Stimulated activated CD4-positive, alpha-beta T cell treated with anti-CD3 and anti-CD28 coated beads, TNF-alpha, amount 100 ng/mL, for 1 hour (primary cell): ENCODE results near the gene TMEM40.
"Not testable (repeated sequence)": the region's sequence is repeated elsewhere in the genome, so short reads cannot be mapped to it uniquely, and the experiment has no call there.

ENCODE experiments used
- DNase-seq, 3 donors: peaks; one replicate each; pipeline ENCODE4 v3.0.0-alpha.2; 2020; ENCODE audit warnings: low read depth in 3 of 3, low spot score in 1 of 3

Gene TMEM40

DNA sequence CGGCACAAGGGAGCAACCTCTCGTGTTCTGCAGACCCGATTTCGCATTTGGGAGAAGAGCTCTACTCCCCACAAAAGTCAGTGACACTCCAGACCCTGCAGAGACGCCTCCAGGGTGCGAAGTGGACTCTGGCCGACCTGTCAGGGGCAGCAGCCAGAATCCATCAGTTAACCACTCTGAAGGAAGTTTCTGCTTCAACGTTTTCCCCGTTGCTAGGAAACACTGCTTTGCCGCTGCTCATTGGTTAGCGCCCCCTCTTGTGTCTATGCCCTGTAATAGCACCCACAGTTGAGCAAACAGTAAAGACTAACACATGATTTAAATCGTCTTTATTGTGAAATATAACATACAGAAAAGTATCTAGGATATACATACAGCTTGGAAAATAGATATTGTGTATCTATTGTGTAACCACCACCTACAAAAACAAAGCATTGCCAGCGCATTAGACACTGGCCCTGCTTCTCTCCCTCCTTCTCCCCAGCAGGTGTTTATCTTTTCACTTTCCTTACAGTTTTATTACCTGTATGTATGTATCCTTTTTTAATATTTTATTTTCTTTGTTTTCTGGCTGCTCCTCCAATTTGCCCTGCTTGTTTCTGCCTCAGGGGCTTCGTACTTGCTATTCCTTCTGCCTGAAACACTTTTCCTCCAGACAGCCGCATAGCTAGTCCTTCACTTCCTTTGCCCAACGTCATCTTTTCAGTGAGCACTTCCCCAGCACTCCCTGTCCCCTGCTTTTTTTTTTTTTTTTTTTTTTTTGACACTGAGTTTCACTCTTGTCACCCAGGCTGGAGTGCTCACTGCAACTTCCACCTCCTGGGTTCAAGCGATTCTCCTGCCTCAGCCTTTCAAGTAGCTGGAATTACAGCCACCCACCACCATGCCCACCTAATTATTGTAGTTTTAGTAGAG lies 38.8 kb downstream of the TMEM40 start:
- peak; percentile 25 to 41 (median 38) for DNase-seq

DNA sequence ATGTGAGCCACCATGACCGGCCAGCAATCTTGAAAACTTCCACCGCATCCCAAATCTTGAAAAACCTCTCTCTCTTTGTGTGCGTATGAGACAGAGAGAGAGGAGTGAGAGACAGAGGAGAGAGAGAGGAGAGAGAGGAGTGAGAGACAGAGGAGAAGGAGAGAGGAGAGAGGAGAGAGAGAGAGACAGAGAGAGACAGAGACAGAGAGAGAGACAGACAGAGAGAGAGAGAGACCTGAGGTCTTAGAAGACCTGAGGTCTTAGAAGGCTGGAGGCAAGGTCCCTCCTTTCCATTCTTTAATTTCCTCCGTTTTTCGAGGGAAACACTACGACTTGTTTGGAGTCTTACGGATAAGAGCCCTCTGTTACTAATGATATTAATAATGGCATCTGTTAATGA lies 39.5 kb downstream of the TMEM40 start:
- DNase-seq, result no peak

DNA sequence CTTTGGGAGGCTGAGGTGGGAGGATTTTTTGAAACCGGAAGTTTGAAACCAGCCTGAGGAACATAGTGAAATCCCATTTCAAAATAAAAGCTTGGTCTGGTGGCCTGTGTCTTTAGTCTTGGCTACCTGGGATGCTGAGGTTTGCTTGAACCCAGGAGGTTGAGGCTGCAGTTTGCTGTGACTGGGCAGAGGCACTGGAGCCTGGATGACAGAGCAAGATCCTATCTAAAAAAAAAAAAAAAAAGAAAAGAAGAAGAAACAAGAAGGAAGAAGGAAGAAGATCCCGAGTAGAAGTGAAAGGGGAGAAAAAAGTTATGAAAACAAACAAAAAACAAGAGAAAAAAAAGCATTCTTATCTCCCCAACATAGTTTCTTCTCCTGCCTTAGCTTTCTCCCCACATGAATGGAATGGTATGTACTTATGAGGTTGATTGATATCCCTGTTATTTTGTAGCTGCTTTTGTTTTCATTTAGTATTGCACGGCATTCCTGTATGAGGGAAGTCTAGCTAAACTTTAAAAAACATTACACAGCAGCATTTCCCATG lies 42.4 kb downstream of the TMEM40 start:
- no peak for DNase-seq

DNA sequence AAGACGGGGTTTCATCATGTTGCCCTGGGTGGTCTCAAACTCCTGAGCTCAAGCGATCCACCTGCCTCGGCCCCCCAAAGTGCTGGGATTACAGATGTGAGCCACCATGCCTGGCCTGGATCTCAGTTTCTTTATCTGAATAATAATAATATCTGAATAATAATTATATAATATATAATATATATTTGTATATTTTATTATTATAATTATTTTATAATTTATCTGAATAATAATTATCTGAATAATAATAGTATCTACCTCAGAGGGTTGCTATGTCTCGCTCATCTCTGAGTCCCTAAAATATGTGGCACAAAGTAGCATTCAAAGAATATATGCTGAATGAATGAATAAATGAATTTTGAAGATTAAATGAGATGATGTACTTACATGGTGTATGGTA lies 44.8 kb downstream of the TMEM40 start:
- DNase-seq, result no peak

DNA sequence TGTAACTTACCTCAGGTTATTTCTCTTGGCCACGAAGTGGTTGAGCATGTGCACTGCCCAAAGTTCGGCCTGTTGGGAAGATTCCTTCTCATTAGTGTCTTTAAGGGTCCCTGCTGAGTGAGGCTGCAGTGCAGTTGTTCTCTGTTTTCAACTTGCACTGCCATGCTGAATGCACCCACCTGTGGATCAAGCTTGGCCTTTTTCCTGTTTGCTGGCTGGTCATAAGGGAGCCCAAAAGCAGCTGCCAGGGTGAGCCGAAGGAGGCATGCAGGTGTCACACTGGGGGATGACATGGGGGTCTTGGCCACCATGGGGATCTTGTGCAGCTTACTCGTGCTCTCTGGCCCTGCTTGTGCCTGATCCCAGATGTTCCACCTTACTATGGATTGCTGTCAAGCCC lies 49.0 kb downstream of the TMEM40 start:
- DNase-seq, result no peak

DNA sequence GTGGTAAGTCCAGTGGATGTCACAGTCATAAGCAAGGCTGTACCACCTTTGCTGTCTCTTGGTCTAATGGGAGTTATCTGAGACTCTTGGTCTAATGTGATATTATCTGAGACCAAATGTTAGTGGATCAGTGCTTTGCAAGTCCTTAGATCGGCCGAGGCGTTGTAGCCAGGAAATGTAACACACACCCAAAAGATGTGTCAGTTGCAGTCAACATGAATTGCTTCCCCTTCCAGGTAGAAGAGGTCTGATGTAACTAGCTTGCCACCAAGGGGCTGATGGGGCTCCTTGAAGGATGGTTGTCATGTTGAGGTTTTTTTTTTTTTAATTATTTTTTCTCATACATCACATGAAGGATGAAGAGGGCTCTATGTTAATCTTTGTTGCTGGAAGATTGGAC lies 49.7 kb downstream of the TMEM40 start:
- DNase-seq, result no peak

DNA sequence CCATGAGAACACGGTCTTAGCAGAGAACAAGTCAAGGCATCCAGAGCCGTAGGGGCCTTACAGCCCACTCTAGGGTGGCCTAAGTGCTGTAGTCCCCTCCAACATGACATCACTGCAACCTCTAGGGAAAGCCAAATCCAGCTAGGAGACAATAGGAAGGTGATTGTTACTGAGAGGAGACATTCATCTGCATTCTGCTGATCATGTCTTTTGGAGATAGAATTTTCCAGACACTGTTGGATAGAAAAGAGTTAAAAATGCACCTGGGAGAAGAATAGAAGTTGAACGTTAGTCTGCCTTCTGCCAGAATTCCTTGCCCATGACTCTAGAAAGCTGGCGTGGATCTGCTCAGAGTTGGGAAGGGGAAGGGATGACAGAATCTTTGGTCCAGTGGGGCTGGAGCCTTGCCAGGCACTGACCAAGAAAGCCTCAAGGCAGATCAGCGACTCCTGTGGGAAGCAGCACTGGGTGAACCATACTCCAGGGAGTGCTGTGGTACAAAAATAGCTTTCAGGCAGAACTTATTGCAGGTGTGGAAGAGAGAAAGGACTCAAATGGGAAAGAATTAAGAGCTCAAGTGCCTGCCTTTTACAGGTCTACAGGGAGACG lies 50.4 kb downstream of the TMEM40 start:
- DNase-seq, result no peak

DNA sequence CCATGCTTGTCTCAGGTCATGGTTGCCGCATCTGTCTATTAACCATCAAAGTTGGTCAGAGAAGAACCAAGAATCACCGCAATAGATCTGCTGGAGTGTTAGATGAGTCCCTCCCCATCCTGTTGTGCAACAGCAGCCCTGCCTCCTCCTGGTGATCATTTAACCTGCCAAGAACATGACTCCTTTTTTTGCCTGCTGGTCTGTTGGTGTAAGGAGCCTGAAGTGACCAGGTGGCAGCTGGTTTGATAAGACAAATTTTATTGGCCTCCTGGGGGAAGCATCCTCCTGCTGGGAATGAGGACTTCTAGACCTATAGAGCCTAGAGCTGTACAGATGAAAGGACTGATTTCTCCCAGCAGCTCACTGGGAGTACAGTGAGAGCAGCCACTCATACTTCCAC lies 51.6 kb downstream of the TMEM40 start:
- DNase-seq, result no peak

DNA sequence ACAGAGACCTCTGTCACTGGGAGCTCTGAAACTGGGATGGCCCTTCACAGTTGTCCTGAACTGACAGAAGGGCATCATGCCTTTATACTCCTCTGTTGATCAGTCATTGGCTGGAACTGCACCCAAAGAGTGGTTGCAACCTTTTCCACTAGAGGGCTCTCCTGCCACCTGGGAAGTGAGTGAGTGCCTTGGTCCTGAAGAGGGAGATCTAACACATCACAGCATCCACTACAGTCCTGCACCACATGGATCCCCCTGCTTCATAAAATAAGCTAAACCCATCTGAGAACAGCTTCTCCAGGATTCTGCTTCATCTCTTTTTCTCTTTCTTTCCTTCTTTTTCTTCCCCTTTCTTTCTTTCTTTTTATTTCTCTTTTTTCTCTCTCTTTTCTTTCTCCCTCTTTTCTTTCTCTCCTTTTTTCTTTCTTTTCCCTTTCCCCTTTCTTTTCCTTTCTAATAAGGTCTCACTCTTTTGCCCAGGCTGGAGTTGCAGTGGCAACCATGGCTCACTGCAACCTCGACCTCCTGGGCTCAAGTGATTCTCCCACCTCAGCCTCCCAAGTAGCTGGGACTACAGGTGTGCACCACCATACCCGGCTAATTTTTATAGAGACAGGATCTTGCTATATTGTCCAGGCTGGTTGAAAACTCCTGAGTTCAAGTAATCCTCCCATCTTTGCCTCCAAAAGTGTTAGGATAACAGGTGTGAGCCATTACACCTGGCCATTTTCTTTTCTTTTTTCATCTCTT lies 52.4 kb downstream of the TMEM40 start:
- peak; percentile 8 to 21 (median 16) for DNase-seq

DNA sequence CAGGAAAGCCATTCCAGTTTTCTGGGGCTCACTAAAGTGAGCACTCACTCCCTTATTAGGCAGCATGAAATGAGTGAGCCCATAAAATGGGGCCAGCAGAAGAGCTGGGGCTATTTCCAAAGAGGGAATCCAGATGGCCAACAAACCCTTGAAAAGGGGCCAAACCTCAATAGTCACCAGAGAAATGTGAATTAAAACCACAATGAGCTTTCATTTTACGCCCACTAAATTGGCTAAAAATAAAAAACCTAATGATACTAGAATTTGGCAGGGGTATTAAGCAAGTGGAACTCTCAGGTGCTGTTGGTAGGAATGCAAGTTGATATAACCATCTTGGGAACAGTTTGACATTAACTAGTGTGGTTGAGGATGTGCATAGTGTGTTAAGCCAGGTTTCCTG lies 53.1 kb downstream of the TMEM40 start:
- no peak for DNase-seq

DNA sequence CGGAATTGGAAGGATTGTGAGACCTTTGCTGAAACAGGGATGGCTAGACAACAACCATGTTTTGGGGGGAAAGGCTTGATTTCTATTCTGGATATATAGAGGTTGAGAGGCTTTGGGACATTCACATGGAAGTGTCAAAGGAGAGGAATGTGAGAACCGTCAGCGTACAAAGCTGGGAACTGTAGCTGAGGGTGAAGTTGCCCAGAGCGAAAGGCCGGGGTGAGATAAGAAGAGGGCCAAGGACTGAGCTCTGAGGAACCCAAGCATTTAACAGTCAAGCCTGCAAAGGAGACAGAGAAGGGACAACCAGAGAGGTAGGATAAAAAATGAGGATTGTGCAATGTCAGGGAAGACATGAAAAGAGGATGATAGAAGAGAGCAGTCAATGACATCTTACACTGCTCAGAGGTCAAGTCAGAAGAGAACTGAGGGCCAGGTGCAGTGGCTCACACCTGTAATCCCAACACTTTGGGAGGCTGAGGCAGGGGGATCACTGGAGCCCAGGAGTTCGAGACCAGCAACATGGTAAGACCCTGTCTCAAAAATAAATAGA lies 53.6 kb downstream of the TMEM40 start:
- DNase-seq, result no peak

DNA sequence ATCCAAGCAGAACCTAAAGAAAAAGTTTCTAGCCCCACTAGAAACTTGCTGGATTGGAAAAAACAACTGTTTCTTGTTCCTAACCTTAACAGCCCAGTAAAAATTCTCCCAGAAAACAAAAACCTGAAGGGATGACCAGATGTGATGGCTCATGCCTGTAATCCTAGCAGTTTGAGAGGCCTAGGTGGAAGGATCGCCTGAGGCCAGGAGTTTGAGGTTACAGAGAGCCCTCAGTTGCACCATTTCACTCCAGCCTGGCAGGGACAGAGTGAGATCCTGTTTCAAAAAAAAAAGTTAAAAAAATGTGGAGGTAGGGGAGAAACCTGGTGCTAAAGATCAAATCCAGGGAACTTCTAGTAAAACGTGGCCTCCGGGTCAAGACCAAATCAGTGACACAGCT lies 56.6 kb downstream of the TMEM40 start:
- DNase-seq, result no peak

DNA sequence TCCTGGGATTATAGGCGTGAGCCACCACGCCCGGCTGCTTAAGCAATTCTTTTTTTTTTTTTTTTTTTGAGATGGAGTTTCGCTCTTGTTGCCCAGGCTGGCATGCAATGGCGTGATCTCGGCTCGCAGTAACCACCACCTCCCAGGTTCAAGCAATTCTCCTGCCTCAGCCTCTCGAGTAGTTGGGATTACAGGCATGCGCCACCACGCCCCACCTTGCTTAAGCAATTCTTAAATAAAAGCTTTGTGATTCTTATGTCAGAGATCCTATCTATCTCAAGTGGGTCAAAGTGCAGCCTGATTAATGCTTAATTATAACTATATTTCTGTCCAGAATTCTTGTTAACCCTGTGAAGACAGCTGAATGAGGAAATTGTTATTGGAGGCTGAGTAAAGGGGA lies 57.5 kb downstream of the TMEM40 start:
- not testable (repeated sequence) for DNase-seq

DNA sequence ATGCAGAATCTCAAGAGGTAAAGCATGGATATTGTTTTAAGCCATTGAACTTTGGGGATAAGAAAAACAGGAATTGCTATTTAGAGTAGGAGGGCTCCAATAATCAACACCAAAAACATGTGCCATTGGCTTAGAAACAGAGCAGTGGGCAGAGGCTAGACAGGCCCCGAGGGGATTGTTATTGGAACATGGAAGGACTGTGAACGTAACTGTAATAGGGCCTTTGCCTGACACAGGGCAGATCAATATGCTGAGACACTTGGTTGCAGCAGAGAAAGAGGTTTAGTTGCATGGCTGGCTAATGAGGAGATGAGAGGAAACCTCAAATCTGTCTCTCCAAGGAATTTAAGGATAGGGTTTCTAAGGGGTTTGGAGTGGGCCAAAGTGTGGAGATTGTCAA lies 58.3 kb downstream of the TMEM40 start:
- no peak for DNase-seq

DNA sequence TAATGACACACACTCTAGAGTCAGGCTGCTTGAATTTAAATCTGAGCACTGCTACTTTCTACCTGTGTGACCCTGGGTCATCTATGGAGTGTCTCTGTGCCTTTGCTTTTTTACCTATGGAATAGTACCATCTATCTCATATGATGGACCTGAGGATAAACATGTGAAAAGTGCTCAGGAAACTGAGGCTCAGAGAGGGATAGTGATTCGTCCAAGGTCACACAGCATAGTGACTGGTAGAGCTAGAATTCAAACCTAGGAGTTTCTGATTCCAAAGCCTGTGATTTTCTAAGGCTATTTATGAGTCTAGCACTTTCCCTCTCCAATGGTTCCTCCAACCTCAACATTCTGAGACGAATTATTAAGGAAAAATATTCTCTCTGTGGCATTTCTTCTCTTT lies 63.1 kb downstream of the TMEM40 start:
- no peak for DNase-seq

DNA sequence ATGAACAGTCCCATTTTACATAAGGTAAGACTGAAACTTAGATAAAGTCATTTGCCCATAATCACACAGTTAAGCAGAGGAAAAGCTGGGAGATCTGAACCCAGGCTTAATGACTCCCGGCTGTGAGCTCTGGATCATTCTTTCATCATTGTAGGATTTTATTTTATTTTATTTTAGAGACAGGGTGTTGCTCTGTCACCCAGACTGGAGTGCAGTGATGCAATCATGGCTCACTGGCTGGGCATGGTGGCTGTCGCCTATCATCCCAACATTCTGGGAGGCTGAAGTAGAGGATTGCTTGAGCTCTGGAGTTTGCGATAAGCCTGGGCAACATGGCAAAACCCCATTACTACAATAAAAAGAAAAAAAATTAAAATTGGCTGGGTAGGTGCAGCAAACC lies 63.9 kb downstream of the TMEM40 start:
- no peak for DNase-seq

DNA sequence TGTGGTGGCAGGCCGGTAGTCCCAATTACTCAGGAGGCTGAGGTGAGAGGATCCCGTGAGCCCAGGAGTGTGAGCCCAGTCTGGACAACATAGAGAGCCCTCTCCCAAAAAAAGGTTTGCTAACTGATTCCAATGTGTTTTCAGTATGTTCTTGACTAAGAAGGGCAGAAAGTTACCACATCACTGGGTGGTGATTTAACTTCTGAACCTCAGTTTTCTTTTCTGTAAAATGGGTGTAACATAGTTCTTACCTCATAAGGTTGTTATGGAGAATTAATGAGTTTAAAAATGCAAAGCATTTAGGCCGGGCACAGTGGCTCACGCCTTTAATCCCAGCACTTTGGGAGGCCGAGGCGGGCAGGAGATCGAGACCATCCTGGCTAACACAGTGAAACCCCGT lies 66.6 kb downstream of the TMEM40 start:
- no peak for DNase-seq

DNA sequence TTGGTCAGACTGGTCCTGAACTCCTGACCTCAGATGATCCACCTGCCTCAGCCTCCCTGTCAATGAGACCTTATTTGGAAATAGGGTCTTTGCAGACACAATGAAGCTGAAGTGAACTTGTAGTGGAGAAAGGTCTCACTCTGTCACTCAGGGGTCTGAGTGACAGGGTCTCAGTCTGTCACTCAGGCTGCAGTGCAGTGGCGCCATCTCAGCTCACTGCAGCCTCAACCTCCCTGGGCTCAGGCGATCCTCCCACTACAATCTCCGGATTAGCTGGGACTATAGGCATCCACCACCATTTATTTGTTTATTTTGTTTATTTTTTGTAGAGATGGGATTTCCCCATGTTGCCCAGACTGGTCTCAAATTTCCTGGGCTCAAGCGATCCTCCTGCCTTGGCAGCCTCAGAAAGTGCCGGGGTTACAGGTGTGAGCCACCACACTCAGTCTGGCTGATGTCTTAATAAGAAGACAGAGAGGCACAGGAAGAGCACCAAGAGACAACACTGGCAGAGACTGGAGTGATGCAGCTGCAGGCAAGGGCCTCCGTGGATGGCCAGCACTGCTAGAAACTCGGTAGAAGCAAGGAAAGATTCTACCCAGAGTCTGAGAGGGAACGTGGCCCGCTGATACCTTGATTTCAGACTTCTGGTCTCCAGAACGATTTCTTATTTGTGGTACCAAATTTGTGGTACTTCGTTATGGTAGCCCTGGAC lies 68.9 kb downstream of the TMEM40 start:
- no peak for DNase-seq

DNA sequence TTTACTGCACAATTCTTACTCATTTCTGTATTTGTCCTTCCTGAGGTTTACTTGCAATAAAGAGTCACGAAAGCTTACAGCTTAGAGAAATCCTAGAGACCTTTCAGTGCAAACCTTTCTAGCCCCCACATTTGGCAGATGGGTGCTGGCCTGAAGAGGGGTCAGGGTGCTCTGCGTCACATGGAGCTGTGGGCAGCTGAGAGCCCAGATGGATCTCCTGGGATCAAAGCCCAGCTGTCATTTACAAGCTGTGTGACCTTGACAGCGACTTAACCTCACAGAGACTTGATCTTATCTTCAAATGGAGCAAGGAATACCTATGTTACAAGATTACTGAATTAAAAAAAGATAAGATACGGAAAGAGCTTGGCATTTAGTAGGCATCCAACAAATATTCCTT lies 71.1 kb downstream of the TMEM40 start:
- DNase-seq, result no peak

DNA sequence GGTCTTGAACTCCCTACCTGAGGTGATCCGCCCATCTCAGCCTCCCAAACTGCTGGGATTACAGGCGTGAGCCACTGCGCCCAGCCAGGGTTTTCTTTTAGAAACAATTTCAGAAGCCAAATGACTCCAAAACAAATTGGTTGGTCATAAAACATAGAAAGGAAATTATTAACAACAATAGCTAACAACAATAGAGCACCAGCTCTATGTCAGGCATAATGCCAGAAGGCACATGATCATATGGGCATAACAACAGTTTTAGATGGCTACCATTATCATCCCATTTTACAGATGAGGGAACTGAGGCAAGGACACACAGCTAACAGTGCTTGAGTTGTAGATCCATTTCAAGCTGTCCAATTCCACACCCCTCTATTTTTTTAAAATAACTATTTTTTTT lies 73.0 kb downstream of the TMEM40 start:
- DNase-seq, result no peak
